Right lobe of liver (tissue), 6 donors: ENCODE results near the gene MYO7A. TPM values are rescaled to one million over a fixed set of nuclear protein-coding genes. Genes with fewer than 3 reads are reported as not detected.

Source experiments
- ATAC-seq, 4 donors: fragments of 200-7000 bp; cut with Tn5 transposase; one replicate each; pipeline ENCODE4 v1.9.1; 2020; ENCODE audit warnings: mild to moderate bottlenecking in 4 of 4, moderate library complexity in 4 of 4
- DNase-seq, 3 donors: peaks; one replicate each; pipeline ENCODE4 v3.0.0-alpha.2; 2020
- H3K27ac ChIP-seq, 3 donors: fragments of 200-600 bp; one replicate each; pipeline ENCODE4 v1.8.0; 2022
- H3K27me3 ChIP-seq, 2 donors: fragments of 200-600 bp; one replicate each; pipeline ENCODE4 v1.8.0; 2022
- H3K36me3 ChIP-seq, 4 donors: fragments of 200-600 bp; sonication (generic) in 1 of 4; one replicate each; pipeline versions ENCODE4 v1.5.1 to v1.8.0; 2017 to 2022; ENCODE audit warnings: control low read depth in 1 of 4
- H3K4me1 ChIP-seq, 4 donors: fragments of 200-600 bp; sonication (generic) in 1 of 4; one replicate each; pipeline versions ENCODE4 v1.5.1 to v1.8.0; 2017 to 2022; ENCODE audit warnings: control low read depth in 1 of 4
- H3K4me3 ChIP-seq, 3 donors: fragments of 200-600 bp; one replicate each; pipeline ENCODE4 v1.8.0; 2022
- H3K9me3 ChIP-seq, 4 donors: fragments of 200-600 bp; sonication (generic) in 1 of 4; one replicate each; pipeline versions ENCODE4 v1.5.1 to v1.8.0; 2017 to 2022; ENCODE audit warnings: control low read depth in 1 of 4
- POLR2A ChIP-seq: fragments of 450-650 bp; IDR thresholded peaks from one replicate; pipeline ENCODE4 v1.6.1; 2017; ENCODE audit warnings: antibody characterized with exemption, mild to moderate bottlenecking
- WGBS: methylation state at CpG from one replicate; pipeline ENCODE4 v1.1.6; 2018; ENCODE audit warnings: low coverage, low lambda C conversion rate; ENCODE audit not compliant: insufficient coverage; ENCODE audit errors: missing lambda C conversion rate; 5-methylcytosine and 5-hydroxymethylcytosine counted together
- intact Hi-C, 2 donors: fragments of 100-400 bp; cut with DNase I; formaldehyde crosslinking; loops; one replicate each; pipeline versions ENCODE4 v1.11.2 to v1.14.1; 2022
- total RNA-seq, 6 experiments: library from RNA; depleted of rRNA in 2 of 6; stranded (reverse); fragments of >200 nt in 2 of 6; fragmentation: NEBNext Ultra II Directional in 3 of 6; extraction: Animal tissue kit (Norgen Biotek cat#: 25700) in 3 of 6; gene quantifications; one replicate each; pipeline versions ENCODE4 v1.1.0 to v1.2.4, GENCODE V29; 2016 to 2023
- TF ChIP-seq, protein P1 (sequence below), 4 donors: fragments of 200-600 bp in 3 of 4; fragments of 450-650 bp in 1 of 4; IDR thresholded peaks; one replicate each; pipeline versions ENCODE4 v1.5.1 to v1.8.0; 2016 to 2022; ENCODE audit warnings: antibody characterized with exemption in 4 of 4, mild to moderate bottlenecking in 2 of 4
- donor health status: DM: no; HTN: yes; CAD: no.
- donor health status: DM: no; HTN: no; CAD: no.
- donor health status: DM: no; HTN: no; CAD: no.
- donor health status: DM: no; HTN: yes; CAD: no.
- donor health status: DM: no; HTN: yes; CAD: no.

The MYO7A gene
- total RNA-seq, 6 experiments from 2014 or later, result 23.6 to 39.6 (median 32.0) TPM

DNA sequence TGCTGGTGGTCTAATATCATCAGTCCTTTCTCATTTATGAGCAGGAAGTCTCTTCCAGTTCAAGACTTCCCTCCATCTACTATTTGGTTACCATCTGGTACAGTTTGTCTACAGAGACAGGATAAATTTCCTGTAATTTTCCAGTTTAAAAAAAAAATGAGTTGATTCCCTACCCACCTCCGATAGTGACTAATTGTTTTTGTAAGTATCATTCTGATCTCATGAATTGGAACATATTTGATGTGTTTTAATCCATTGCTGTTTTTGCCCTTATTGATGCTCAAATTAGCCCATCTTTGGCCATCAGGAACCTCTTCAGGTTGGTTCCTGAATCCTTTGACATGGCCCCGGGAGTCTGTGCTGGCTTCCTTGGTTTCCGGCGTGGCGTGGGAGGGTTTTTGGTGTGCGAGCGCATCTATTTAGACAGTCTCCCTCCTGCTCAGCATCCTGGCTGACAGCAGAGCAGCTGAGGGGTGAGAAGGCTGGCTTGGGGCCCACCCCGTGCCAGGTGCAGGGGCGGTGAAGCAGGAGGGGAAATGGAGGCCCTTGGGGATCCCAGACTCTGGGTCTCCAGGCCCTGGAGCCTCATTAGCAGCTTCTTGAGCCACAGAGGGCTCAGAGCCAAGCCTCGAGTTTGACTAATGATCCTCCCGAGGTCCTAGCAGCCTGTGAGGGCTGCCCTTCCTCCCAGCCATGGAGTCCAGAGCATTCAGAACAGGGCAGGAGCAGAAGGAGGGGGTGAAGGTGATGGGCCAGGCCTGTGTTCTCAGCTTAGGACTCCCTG, 18.6 kb upstream of the MYO7A start:
- Histone ChIP-seq H3K27ac (no peak overlapping the region), H3K4me3 (no peak overlapping the region), H3K36me3 (peaks cover 0 to 4% (median 1%) of the 10 kb centered on the region in 4 donors), H3K9me3 (no peaks in the 10 kb centered on the region), H3K4me1 (peaks cover 0 to 21% (median 5%) of the 10 kb centered on the region in 4 donors), H3K27me3 (no peaks in the 10 kb centered on the region)
- no peak for ATAC-seq
- WGBS, result 70% methylated on average over 8 of the region's 11 CpGs
- TF ChIP-seq POLR2A, result no peak
- TF ChIP-seq, protein P1, sequence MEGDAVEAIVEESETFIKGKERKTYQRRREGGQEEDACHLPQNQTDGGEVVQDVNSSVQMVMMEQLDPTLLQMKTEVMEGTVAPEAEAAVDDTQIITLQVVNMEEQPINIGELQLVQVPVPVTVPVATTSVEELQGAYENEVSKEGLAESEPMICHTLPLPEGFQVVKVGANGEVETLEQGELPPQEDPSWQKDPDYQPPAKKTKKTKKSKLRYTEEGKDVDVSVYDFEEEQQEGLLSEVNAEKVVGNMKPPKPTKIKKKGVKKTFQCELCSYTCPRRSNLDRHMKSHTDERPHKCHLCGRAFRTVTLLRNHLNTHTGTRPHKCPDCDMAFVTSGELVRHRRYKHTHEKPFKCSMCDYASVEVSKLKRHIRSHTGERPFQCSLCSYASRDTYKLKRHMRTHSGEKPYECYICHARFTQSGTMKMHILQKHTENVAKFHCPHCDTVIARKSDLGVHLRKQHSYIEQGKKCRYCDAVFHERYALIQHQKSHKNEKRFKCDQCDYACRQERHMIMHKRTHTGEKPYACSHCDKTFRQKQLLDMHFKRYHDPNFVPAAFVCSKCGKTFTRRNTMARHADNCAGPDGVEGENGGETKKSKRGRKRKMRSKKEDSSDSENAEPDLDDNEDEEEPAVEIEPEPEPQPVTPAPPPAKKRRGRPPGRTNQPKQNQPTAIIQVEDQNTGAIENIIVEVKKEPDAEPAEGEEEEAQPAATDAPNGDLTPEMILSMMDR (IDR thresholded peaks at IDR 0.05), result no peak
- intact Hi-C loops, result loop anchor here in 1 of 2 donors (10.0 kb wide), 1 partner anchor 65 kb away; no protein-coding TSS in a partner anchor
- no peak for DNase-seq

DNA sequence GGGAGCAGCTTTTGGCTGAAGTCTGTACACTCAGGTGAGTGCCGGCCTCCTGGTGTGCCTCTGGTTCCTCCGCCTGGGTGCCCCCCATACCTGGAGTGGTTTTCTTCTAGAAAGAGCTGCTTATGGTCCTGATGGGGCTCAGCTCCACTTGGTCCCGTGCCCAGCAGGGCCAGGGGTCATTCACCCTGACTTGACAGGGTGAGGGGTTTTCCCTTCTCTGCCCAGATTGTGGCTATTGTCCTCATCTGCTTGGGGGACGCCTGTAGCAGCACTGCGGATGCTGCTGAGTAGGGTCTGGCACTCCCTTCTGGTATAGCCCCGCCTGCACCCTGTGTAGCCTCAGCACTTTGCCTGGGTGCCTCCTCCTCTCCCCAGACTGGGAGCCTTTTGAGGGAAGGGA, 17.2 kb upstream of the MYO7A start:
- peaks cover 0 to 18% (median 4%) of the 10 kb centered on the region in 4 donors for H3K36me3 ChIP-seq
- intact Hi-C loops, result loop anchor here in 1 of 2 donors (10.0 kb wide), 1 partner anchor 66 kb away; no protein-coding TSS in a partner anchor
- TF ChIP-seq, protein P1 (IDR thresholded peaks at IDR 0.05), result no peak
- TF ChIP-seq POLR2A, result no peak
- peak in 1 of 3 donors; percentile 40 for DNase-seq
- no peaks in the 10 kb centered on the region for H3K9me3 ChIP-seq
- H3K27me3 ChIP-seq, result no peaks in the 10 kb centered on the region
- ATAC-seq, result peak in 1 of 4 donors; percentile 12
- peaks cover 0 to 18% (median 5%) of the 10 kb centered on the region in 4 donors for H3K4me1 ChIP-seq
- no CpG with 5 or more reads among the region's 6 CpGs for WGBS
- H3K4me3 ChIP-seq, result no peak overlapping the region
- H3K27ac ChIP-seq, result no peak overlapping the region

DNA sequence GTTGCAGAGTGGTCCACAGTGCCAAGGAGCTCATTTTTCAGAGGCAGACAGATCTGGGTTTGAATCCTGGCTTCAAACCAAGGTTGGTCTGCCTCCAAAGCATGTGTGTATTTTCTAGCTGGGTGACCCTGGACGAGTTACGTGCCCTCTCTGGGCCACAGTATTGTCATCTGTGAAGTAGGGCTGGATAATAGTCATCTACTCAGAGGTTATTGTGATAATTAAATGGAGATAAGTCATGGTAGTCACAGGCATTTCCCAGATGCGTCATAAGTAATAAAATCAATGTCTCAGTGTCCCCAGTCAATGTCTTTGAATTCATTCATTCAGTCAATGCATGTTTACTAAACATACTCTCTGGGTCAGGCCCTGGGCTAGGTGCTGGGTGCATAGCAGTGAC, 16.8 kb upstream of the MYO7A start:
- TF ChIP-seq, protein P1 (IDR thresholded peaks at IDR 0.05), result no peak
- TF ChIP-seq POLR2A, result no peak
- 70% methylated on average over 1 of the region's 3 CpGs for WGBS
- intact Hi-C loops, result loop anchor here in 1 of 2 donors (10.0 kb wide), 1 partner anchor 66 kb away; no protein-coding TSS in a partner anchor
- Histone ChIP-seq H3K4me1 (peaks cover 0 to 18% (median 5%) of the 10 kb centered on the region in 4 donors), H3K9me3 (no peaks in the 10 kb centered on the region), H3K27me3 (no peaks in the 10 kb centered on the region), H3K36me3 (peaks cover 0 to 22% (median 4%) of the 10 kb centered on the region in 4 donors), H3K4me3 (no peak overlapping the region), H3K27ac (no peak overlapping the region)
- ATAC-seq (no peak), DNase-seq (no peak)

DNA sequence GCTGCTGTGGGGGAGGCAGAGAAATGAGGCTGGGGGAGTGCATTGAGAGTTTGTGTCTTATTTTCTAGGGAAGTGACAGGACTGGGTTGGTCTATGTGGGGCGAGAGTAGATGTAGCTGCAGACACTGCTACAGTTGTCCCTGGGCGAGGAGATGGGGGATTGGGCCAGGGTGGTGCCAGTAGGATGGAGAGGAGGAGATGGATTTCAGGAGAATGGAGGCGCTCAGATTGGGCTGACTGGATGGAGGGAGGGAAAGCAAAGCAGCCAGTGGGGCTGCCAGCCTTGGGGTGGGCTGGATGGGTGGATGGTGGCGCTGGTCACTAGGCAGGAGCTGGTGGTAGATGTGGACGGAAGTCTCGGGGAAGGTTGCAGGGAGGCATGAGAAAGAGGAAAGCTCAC, 16.1 kb upstream of the MYO7A start:
- Histone ChIP-seq H3K4me3 (no peak overlapping the region), H3K4me1 (peaks cover 0 to 12% (median 5%) of the 10 kb centered on the region in 4 donors), H3K36me3 (peaks cover 0 to 23% (median 4%) of the 10 kb centered on the region in 4 donors), H3K9me3 (no peaks in the 10 kb centered on the region), H3K27me3 (no peaks in the 10 kb centered on the region), H3K27ac (no peak overlapping the region)
- WGBS, result 90% methylated on average over 6 of the region's 6 CpGs
- no peak for ATAC-seq
- peak in 1 of 3 donors; percentile 22 for DNase-seq
- intact Hi-C loops, result loop anchor here in 1 of 2 donors (10.0 kb wide), 1 partner anchor 67 kb away; no protein-coding TSS in a partner anchor
- TF ChIP-seq POLR2A, result no peak
- TF ChIP-seq, protein P1 (IDR thresholded peaks at IDR 0.05), result no peak
